GM23338 (cell line): ENCODE data around the gene CKLF. TPM values are rescaled to one million over a fixed set of nuclear protein-coding genes. Genes with fewer than 3 reads are reported as not detected.

Source experiments
- ATAC-seq: fragments of 200-7000 bp; cut with Tn5 transposase; 3 replicates; pipeline ENCODE4 v1.9.1; 2020
- DNase-seq: peaks from one replicate; pipeline ENCODE4 v3.0.0-alpha.2; 2015; ENCODE audit warnings: low spot score
- H2AFZ ChIP-seq: fragments of 200-600 bp; sonication (generic); 2 replicates; pipeline ENCODE4 v1.8.0; 2016; ENCODE audit warnings: antibody characterized with exemption, mild to moderate bottlenecking, moderate library complexity
- H3F3A ChIP-seq: fragments of 200-600 bp; sonication (generic); replicated peaks from 2 replicates; pipeline ENCODE4 v1.8.0; 2017; ENCODE audit warnings: antibody characterized with exemption, mixed run types, low read depth
- H3K27ac ChIP-seq: fragments of 200-600 bp; sonication (generic); 2 replicates; pipeline ENCODE4 v1.6.1; 2016; ENCODE audit warnings: low read depth
- H3K27me3 ChIP-seq: fragments of 200-600 bp; sonication (generic); 2 replicates; pipeline ENCODE4 v1.8.0; 2016; ENCODE audit warnings: mild to moderate bottlenecking, mixed run types, moderate library complexity; ENCODE audit not compliant: insufficient read depth
- H3K36me3 ChIP-seq: fragments of 200-600 bp; sonication (generic); 2 replicates; pipeline ENCODE4 v1.8.0; 2016; ENCODE audit warnings: mild to moderate bottlenecking; ENCODE audit not compliant: insufficient read depth
- H3K4me1 ChIP-seq: fragments of 200-600 bp; sonication (generic); 2 replicates; pipeline ENCODE4 v1.8.0; 2016; ENCODE audit warnings: mild to moderate bottlenecking, moderate library complexity; ENCODE audit not compliant: insufficient read depth
- H3K4me2 ChIP-seq: fragments of 200-600 bp; sonication (generic); 2 replicates; pipeline ENCODE4 v1.7.1; 2017; ENCODE audit warnings: mixed run types
- H3K4me3 ChIP-seq: fragments of 200-600 bp; sonication (generic); 2 replicates; pipeline ENCODE4 v1.6.1; 2016; ENCODE audit warnings: mixed run types
- H3K79me2 ChIP-seq: fragments of 200-600 bp; sonication (generic); replicated peaks from 2 replicates; pipeline ENCODE4 v1.8.0; 2017; ENCODE audit warnings: mild to moderate bottlenecking; ENCODE audit not compliant: insufficient read depth
- H3K9me2 ChIP-seq: fragments of 200-600 bp; sonication (generic); 2 replicates; pipeline ENCODE4 v1.8.0; 2017; ENCODE audit not compliant: insufficient read depth
- H4K20me1 ChIP-seq: fragments of 200-600 bp; sonication (generic); replicated peaks from 2 replicates; pipeline ENCODE4 v1.8.0; 2017; ENCODE audit warnings: mild to moderate bottlenecking; ENCODE audit not compliant: insufficient read depth
- H3K27ac Mint-ChIP-seq: 2 replicates; pipeline ENCODE4 v1.8.0; 2020; ENCODE audit warnings: inconsistent platforms, mild to moderate bottlenecking, moderate library complexity, mixed read lengths
- H3K27me3 Mint-ChIP-seq: 3 replicates; pipeline ENCODE4 v1.8.0; 2022; ENCODE audit warnings: low read depth, mild to moderate bottlenecking, moderate library complexity, mixed read lengths, inconsistent platforms; ENCODE audit not compliant: insufficient read depth, poor library complexity
- H3K36me3 Mint-ChIP-seq: 3 replicates; pipeline ENCODE4 v1.8.0; 2021; ENCODE audit warnings: low read depth, mild to moderate bottlenecking, inconsistent platforms, moderate library complexity, mixed read lengths
- H3K4me1 Mint-ChIP-seq: 3 replicates; pipeline ENCODE4 v1.8.0; 2020; ENCODE audit warnings: mild to moderate bottlenecking, inconsistent platforms, mixed read lengths
- H3K4me3 Mint-ChIP-seq: 3 replicates; pipeline ENCODE4 v1.8.0; 2021; ENCODE audit warnings: moderate library complexity, mild to moderate bottlenecking, inconsistent platforms, mixed read lengths
- H3K9me3 Mint-ChIP-seq: 3 replicates; pipeline ENCODE4 v1.8.0; 2020; ENCODE audit warnings: moderate library complexity, mild to moderate bottlenecking, inconsistent platforms, mixed read lengths
- CREB1 ChIP-seq: fragments of 250-450 bp; sonication (Bioruptor Pico); IDR thresholded peaks from 2 replicates; pipeline ENCODE4 v1.5.0; 2020; ENCODE audit warnings: low read depth, mild to moderate bottlenecking, moderate library complexity
- CTCF ChIP-seq, 2 experiments: fragments of 200-600 bp in 1 of 2; sonication (generic) in 1 of 2; conservative IDR thresholded peaks; 2 replicates each; pipeline versions ENCODE4 v1.5.1 to v1.6.1; 2016 to 2017; ENCODE audit warnings: antibody characterized with exemption in 2 of 2, low read depth in 2 of 2, mild to moderate bottlenecking in 2 of 2, moderate library complexity in 1 of 2
- EZH2phosphoT487 ChIP-seq: fragments of 200-600 bp; sonication (generic); IDR thresholded peaks from one replicate; pipeline ENCODE4 v1.8.1; 2018; ENCODE audit warnings: antibody characterized with exemption; ENCODE audit not compliant: unreplicated experiment
- JUNB ChIP-seq: IDR thresholded peaks from one replicate; pipeline ENCODE4 v1.6.1; 2016; ENCODE audit warnings: antibody characterized with exemption; ENCODE audit not compliant: unreplicated experiment
- POLR2AphosphoS5 ChIP-seq: IDR thresholded peaks from 2 replicates; pipeline ENCODE4 v1.6.1; 2016; ENCODE audit warnings: antibody characterized with exemption, low read depth
- REST ChIP-seq: IDR thresholded peaks from one replicate; pipeline ENCODE4 v1.6.1; 2018; ENCODE audit warnings: antibody characterized with exemption; ENCODE audit not compliant: unreplicated experiment
- STAT1 ChIP-seq: IDR thresholded peaks from one replicate; pipeline ENCODE4 v1.6.1; 2016; ENCODE audit warnings: antibody characterized with exemption; ENCODE audit not compliant: unreplicated experiment
- ZNF114 ChIP-seq: fragments of 250-450 bp; sonication (Bioruptor Pico); IDR thresholded peaks from 2 replicates; pipeline ENCODE4 v1.5.0; 2020; ENCODE audit warnings: mild to moderate bottlenecking, moderate library complexity
- ZNF331 ChIP-seq: fragments of 250-450 bp; sonication (Bioruptor Pico); IDR thresholded peaks from 2 replicates; pipeline ENCODE4 v1.5.0; 2020; ENCODE audit warnings: low read depth, mild to moderate bottlenecking, moderate library complexity
- polyA plus RNA-seq: library from polyadenylated mRNA; unstranded; fragments of >200 nt; fragmentation: Nextera tagmentation; extraction: Ambion mirVana; gene quantifications from 2 replicates; pipeline ENCODE4 v1.2.1, GENCODE V29; 2016
- total RNA-seq: library from RNA; depleted of rRNA; stranded (reverse); fragments of >200 nt; shearing (Covaris generic); gene quantifications from 2 replicates; pipeline ENCODE4 v1.2.3, GENCODE V29; 2014

Gene CKLF
- total and polyA plus RNA-seq, 2 experiments from 2014 or later: 25.5 to 60.0 TPM

- TF ChIP-seq REST (no peak), ZNF114 (CRISPR knock-in tag) (no peak), EZH2phosphoT487 (no peak), CTCF (conservative IDR thresholded peaks at IDR 0.05; ENCODE audit: low read depth in 2 of 2) (no peak), POLR2AphosphoS5 (no peak)
Measured at GRCh38 chr16:66572356-66572755, 20.0 kb downstream of the CKLF start (continued).

DNA sequence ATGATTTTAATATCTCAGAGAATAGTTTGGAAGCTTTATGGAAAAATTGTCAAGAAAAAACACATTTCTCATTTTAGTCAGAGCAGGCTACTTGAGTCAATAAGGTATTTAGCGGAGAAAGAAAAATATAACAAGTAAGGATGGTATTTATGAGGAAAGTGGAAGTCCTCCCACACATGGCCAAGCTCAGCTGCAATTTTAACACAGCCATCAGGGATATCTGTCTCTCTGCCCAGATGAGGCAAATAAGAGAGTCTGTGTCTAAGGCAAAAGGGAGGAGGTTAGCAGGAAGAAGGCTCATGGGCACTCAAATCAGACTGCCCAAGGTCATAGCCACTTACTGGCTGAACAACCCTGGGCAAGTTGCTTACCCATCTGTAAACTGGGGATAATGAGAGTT is 21.7 kb downstream of the CKLF start:
- H2AFZ ChIP-seq: no peak overlapping the region
- H3K4me2 ChIP-seq: no peak overlapping the region
- no peaks in the 10 kb centered on the region for H3K9me3 Mint-ChIP-seq
- H3K4me3 Mint-ChIP-seq: no peak overlapping the region
- TF ChIP-seq CREB1 (CRISPR knock-in tag) (no peak), EZH2phosphoT487 (no peak), ZNF114 (CRISPR knock-in tag) (no peak), REST (no peak), ZNF331 (no peak), STAT1 (no peak), JUNB (no peak)
- no peak for ATAC-seq
- DNase-seq: no peak
- H3K36me3 Mint-ChIP-seq: no peaks in the 10 kb centered on the region
- no peak overlapping the region for H3K4me3 ChIP-seq
- no peaks in the 10 kb centered on the region for H4K20me1 ChIP-seq
- H3F3A ChIP-seq: no peaks in the 10 kb centered on the region
- H3K4me1 ChIP-seq: 0 out of 2 replicates have a peak, but pooled peaks cover 8% of the 10 kb centered on the region
- no peaks in the 10 kb centered on the region for H3K9me2 ChIP-seq
- peaks cover 29% of the 10 kb centered on the region for H3K27me3 ChIP-seq
- no peaks in the 10 kb centered on the region for H3K79me2 ChIP-seq
- no peaks in the 10 kb centered on the region for H3K36me3 ChIP-seq
- no peak overlapping the region for H3K27ac Mint-ChIP-seq
- H3K27ac ChIP-seq: no peak overlapping the region
- H3K27me3 Mint-ChIP-seq: peaks cover 22% of the 10 kb centered on the region
- peaks cover 8% of the 10 kb centered on the region; the same call in 2 of the 3 replicates for H3K4me1 Mint-ChIP-seq
